Neural crest cell (in vitro differentiated cells): ENCODE data around the gene RAB38. TPM values are rescaled to one million over a fixed set of nuclear protein-coding genes. Genes with fewer than 3 reads are reported as not detected.

Experiments used
- DNase-seq: peaks from one replicate; pipeline ENCODE4 v3.0.0; 2021; ENCODE audit warnings: low read depth, mixed read lengths, low spot score
- H3K27ac Mint-ChIP-seq: one replicate; pipeline ENCODE4 v1.8.0; 2021; ENCODE audit warnings: mild to moderate bottlenecking, mixed read lengths; ENCODE audit not compliant: unreplicated experiment
- H3K27me3 Mint-ChIP-seq: 2 replicates; pipeline ENCODE4 v1.8.0; 2021; ENCODE audit warnings: low read depth, mild to moderate bottlenecking, mixed read lengths
- H3K36me3 Mint-ChIP-seq: 2 replicates; pipeline ENCODE4 v1.8.0; 2021; ENCODE audit warnings: low read depth, mild to moderate bottlenecking, mixed read lengths
- H3K4me1 Mint-ChIP-seq: 2 replicates; pipeline ENCODE4 v1.8.0; 2021; ENCODE audit warnings: mixed read lengths
- H3K4me3 Mint-ChIP-seq: one replicate; pipeline ENCODE4 v1.8.0; 2021; ENCODE audit warnings: mild to moderate bottlenecking, mixed read lengths
- H3K9me3 Mint-ChIP-seq: 2 replicates; pipeline ENCODE4 v1.8.0; 2021; ENCODE audit warnings: mixed read lengths
- CTCF ChIP-seq: fragments of 200-600 bp; sonication (generic); conservative IDR thresholded peaks from 2 replicates; pipeline ENCODE4 v1.5.0; 2021; ENCODE audit warnings: antibody characterized with exemption, mild to moderate bottlenecking
- long read RNA-seq: library from polyadenylated mRNA; unstranded; transcript quantifications from one replicate; pipeline ENCODE4 v2.0.0, GENCODE V29; 2020
- total RNA-seq: library from RNA; stranded (reverse); gene quantifications from 2 replicates; pipeline ENCODE4 v1.2.1, GENCODE V29; 2021

The RAB38 gene
- total RNA-seq, result 3.6 and 4.7 TPM in 2 replicates
- long read RNA-seq, transcript RAB38-201 (3 exons, 1,465 nt), result major isoform, 16 of 16 reads
- long read RNA-seq, partial matches to known transcripts, result 0 of 16 reads
- long read RNA-seq, other reads (novel, unspliced or antisense), result 0 of 16 reads

- peak; percentile 19 for TF ChIP-seq CTCF
- peak within 1 kb of the TSS; percentile 89 for H3K4me3 Mint-ChIP-seq
- peaks cover 13% of the 10 kb centered on the region for H3K27me3 Mint-ChIP-seq
- H3K4me1 Mint-ChIP-seq, result peaks cover 20% of the 10 kb centered on the region
- peak; percentile 20 for DNase-seq
- H3K27ac Mint-ChIP-seq, result no peak within 1 kb of the TSS
- H3K36me3 Mint-ChIP-seq, result no peaks in the 10 kb centered on the region
- no peaks in the 10 kb centered on the region for H3K9me3 Mint-ChIP-seq
These were observed at the start of gene RAB38 for GRCh38 chr11:88174709-88175568. Gene RAB38, minus strand, starts transcription at chr11:88175443. Its CDS starts 59 bp downstream, at chr11:88175384.

GRCh38 chr11:88213406-88213805 is 38.2 kb upstream of the RAB38 start:
- DNase-seq, result no peak
- H3K27ac Mint-ChIP-seq, result no peak overlapping the region
- peaks cover 3% of the 10 kb centered on the region for H3K36me3 Mint-ChIP-seq
- TF ChIP-seq CTCF, result no peak
- H3K4me1 Mint-ChIP-seq, result no peaks in the 10 kb centered on the region
- H3K9me3 Mint-ChIP-seq, result no peaks in the 10 kb centered on the region
- H3K27me3 Mint-ChIP-seq, result no peaks in the 10 kb centered on the region
- no peak overlapping the region for H3K4me3 Mint-ChIP-seq

GRCh38 chr11:88212300-88212699 is 37.1 kb upstream of the RAB38 start:
- Mint-ChIP-seq H3K9me3 (no peaks in the 10 kb centered on the region), H3K4me1 (no peaks in the 10 kb centered on the region), H3K4me3 (no peak overlapping the region), H3K27me3 (no peaks in the 10 kb centered on the region), H3K27ac (no peak overlapping the region), H3K36me3 (peaks cover 3% of the 10 kb centered on the region)
- DNase-seq, result no peak
- TF ChIP-seq CTCF, result no peak

- no peak for TF ChIP-seq CTCF
- DNase-seq, result no peak
- Mint-ChIP-seq H3K27me3 (no peaks in the 10 kb centered on the region), H3K27ac (no peak overlapping the region), H3K4me3 (no peak overlapping the region), H3K4me1 (no peaks in the 10 kb centered on the region), H3K9me3 (no peaks in the 10 kb centered on the region), H3K36me3 (peaks cover 3% of the 10 kb centered on the region)
These were observed 33.5 kb upstream of the RAB38 start for GRCh38 chr11:88208745-88209144.

- no peak for TF ChIP-seq CTCF
- Mint-ChIP-seq H3K36me3 (no peaks in the 10 kb centered on the region), H3K9me3 (no peaks in the 10 kb centered on the region), H3K27ac (no peak overlapping the region), H3K4me3 (no peak overlapping the region), H3K4me1 (no peaks in the 10 kb centered on the region), H3K27me3 (no peaks in the 10 kb centered on the region)
- DNase-seq, result no peak
These were observed 31.5 kb upstream of the RAB38 start for GRCh38 chr11:88206751-88207150.
